ENCODE data around the gene PPP2R2C. TPM values are rescaled to one million over a fixed set of nuclear protein-coding genes. Genes with fewer than 3 reads are reported as not detected.

Gene PPP2R2C
- total and polyA plus RNA-seq, 9 of the 15 experiments (the other 6 are each of a cell fraction or from before 2014, with no cell fraction given): 0.04 to 0.06 TPM; not detected in 7

GRCh38 chr4:6296026-6296425 lies 176.4 kb downstream of the PPP2R2C start:
- no peak overlapping the region for H3K4me2 ChIP-seq (ENCODE audit: insufficient read depth, low read length)
- no peak for ATAC-seq
- CTCF ChIA-PET (ENCODE audit: low intra/inter-chr PET ratio): no interaction called here
- no peak overlapping the region for H3K27ac ChIP-seq (ENCODE audit: extremely low read depth, low read depth, low read length)
- no peak overlapping the region for H3K4me3 ChIP-seq
- H3K36me3 ChIP-seq (ENCODE audit: control insufficient read depth, insufficient read depth, low read length): no peaks in the 10 kb centered on the region
- peaks cover 9% of the 10 kb centered on the region for H3K9me1 ChIP-seq (ENCODE audit: control insufficient read depth, insufficient read depth, low read length)
- 0% methylated on average over 9 of the region's 9 CpGs for WGBS (ENCODE audit: insufficient coverage, low coverage, missing lambda C conversion rate)
- TF ChIP-seq STAT5A (IDR thresholded peaks at IDR 0.05; ENCODE audit: borderline replicate concordance, low read length) (no peak), ZNF785 (CRISPR knock-in tag; IDR thresholded peaks at IDR 0.05) (no peak), ATF1 (CRISPR knock-in tag; IDR thresholded peaks at IDR 0.05) (no peak), ATF1 (tag; IDR thresholded peaks at IDR 0.05) (no peak), ZNF347 (CRISPR knock-in tag; IDR thresholded peaks at IDR 0.05; ENCODE audit: low read depth) (no peak), PPARD (CRISPR knock-in tag; IDR thresholded peaks at IDR 0.05) (no peak), ZNF124 (CRISPR knock-in tag; IDR thresholded peaks at IDR 0.05) (no peak), ZNF133 (CRISPR knock-in tag; IDR thresholded peaks at IDR 0.05) (no peak), NFE2 (IDR thresholded peaks at IDR 0.05; ENCODE audit: low read depth) (no peak), ZBTB26 (CRISPR knock-in tag; IDR thresholded peaks at IDR 0.05) (no peak), DMBX1 (CRISPR knock-in tag; IDR thresholded peaks at IDR 0.05; ENCODE audit: borderline replicate concordance) (no peak), SP2 (IDR thresholded peaks at IDR 0.05; ENCODE audit: extremely low read depth, low read depth, low read length, poor library complexity, severe bottlenecking) (no peak)
- H3K79me2 ChIP-seq (ENCODE audit: control insufficient read depth, insufficient read depth, low read length): no peaks in the 10 kb centered on the region
- H2AFZ ChIP-seq (ENCODE audit: low read depth, low read length): no peak overlapping the region
- no TSS peak for BruUV-seq (replicated peaks)
- no peaks in the 10 kb centered on the region for H3K9me3 ChIP-seq (replicated peaks; ENCODE audit: control insufficient read depth, insufficient read depth, low read depth, low read length)
- H4K20me1 ChIP-seq (replicated peaks; ENCODE audit: control insufficient read depth, insufficient read depth, low read length): peaks cover 5% of the 10 kb centered on the region; the same call in 1 of the 2 replicates
- no peak overlapping the region for H3K9ac ChIP-seq (ENCODE audit: insufficient read depth in 1 of 2, low read depth in 2 of 2, low read length in 2 of 2)
- DNase-seq (ENCODE audit: extremely low read depth in 1 of 4, low spot score in 3 of 4): no peak
- intact Hi-C loops (cut with micrococcal nuclease): no loop called here
- no peak for FAIRE-seq
- H3K27me3 ChIP-seq (ENCODE audit: control insufficient read depth in 2 of 2, insufficient read depth in 2 of 2, low read length in 2 of 2): peaks cover 2 to 49% of the 10 kb centered on the region in 2 experiments; a peak in 3 of 5 replicates
- POLR2A ChIA-PET: no interaction called here
- H3K4me1 ChIP-seq (replicated peaks in 1 of 2; ENCODE audit: control insufficient read depth in 2 of 2, insufficient read depth in 2 of 2, low read length in 2 of 2): peaks cover 0 to 4% of the 10 kb centered on the region in 2 experiments; a peak in 1 of 5 replicates
- in situ Hi-C loops (cut with MboI): no loop called here
